Activated naive CD4-positive, alpha-beta T cell treated with anti-CD3 and anti-CD28 coated beads, Interleukin-2, amount 50 U/mL, for 24 hours (primary cell): ENCODE measurements around the gene CNIH2.
A peak's percentile ranks its signal among the peaks of the same experiment; 100 is the strongest.
"Not testable (repeated sequence)": the region's sequence is repeated elsewhere in the genome, so short reads cannot be mapped to it uniquely, and the experiment has no call there.

ENCODE experiments used
- H3K27ac Mint-ChIP-seq: one replicate; pipeline ENCODE4 v1.8.0; 2021; ENCODE audit warnings: mild to moderate bottlenecking, mixed read lengths
- H3K27me3 Mint-ChIP-seq: one replicate; pipeline ENCODE4 v1.8.0; 2021; ENCODE audit warnings: mixed read lengths
- H3K36me3 Mint-ChIP-seq: one replicate; pipeline ENCODE4 v1.8.0; 2021; ENCODE audit warnings: mixed read lengths
- H3K4me1 Mint-ChIP-seq: one replicate; pipeline ENCODE4 v1.8.0; 2021; ENCODE audit warnings: mixed read lengths
- H3K4me3 Mint-ChIP-seq: one replicate; pipeline ENCODE4 v1.8.0; 2021; ENCODE audit warnings: mild to moderate bottlenecking, mixed read lengths
- H3K9me3 Mint-ChIP-seq: one replicate; pipeline ENCODE4 v1.8.0; 2021; ENCODE audit warnings: mixed read lengths

Gene CNIH2

GRCh38 chr11:66265531-66266377, 12.2 kb upstream of the CNIH2 start:
- H3K27me3 Mint-ChIP-seq, result no peaks in the 10 kb centered on the region
- no peak overlapping the region for H3K4me3 Mint-ChIP-seq
- H3K27ac Mint-ChIP-seq, result no peak overlapping the region
- peaks cover 2% of the 10 kb centered on the region for H3K36me3 Mint-ChIP-seq
- peaks cover 29% of the 10 kb centered on the region for H3K4me1 Mint-ChIP-seq
- H3K9me3 Mint-ChIP-seq, result no peaks in the 10 kb centered on the region

DNA sequence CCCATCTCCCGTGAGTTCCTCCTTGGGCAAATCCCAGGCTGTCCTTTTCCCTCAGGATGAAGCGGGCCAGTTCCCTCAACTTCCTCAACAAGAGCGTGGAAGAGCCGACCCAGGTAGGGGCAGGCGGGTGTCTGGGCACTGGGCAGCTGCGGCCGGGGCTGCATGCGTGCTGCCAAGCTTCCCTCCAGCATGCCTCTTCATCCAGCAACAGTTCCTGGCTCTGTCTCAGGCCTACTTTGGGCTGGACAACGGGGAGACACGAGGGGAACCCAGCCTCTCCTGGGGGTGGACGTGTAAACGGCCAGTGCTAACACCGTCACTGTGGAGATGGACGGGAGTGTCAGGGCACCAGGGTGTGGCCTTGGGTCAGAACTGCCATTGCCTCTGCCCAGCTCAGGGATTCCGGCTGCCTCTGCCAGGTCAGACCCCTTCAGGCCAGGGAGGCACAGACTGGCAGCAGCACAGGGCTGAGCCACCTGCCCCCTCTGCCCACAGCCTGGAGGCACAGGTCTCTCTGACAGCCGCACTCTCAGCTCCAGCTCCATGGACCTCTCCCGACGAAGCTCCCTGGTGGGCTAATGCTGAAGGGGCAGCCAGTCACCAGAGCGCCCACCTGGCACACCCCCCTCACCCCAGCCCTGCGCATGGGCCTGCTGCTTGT, 11.5 kb upstream of the CNIH2 start:
- H3K36me3 Mint-ChIP-seq, result peaks cover 3% of the 10 kb centered on the region

DNA sequence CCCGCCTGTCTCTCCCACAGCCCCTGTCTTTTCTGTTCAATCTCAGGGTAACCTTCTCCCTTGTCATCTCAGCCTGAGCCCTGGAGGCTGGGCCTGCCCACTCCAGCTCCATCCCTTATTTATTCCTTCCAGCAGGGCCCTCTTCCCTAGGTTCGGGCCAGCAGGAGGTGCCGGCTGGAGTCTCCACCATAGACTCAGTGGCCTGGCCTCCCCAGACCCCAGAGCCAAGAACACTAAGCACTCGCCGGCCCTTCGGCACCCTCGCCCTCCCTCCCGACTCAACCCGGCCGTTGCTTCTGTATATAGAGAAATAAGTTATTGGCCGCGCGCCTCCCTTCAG, 11.0 kb upstream of the CNIH2 start:
- Mint-ChIP-seq H3K4me3 (peak overlapping the region; percentile 95), H3K27me3 (no peaks in the 10 kb centered on the region), H3K36me3 (peaks cover 5% of the 10 kb centered on the region), H3K4me1 (peaks cover 36% of the 10 kb centered on the region), H3K9me3 (no peaks in the 10 kb centered on the region), H3K27ac (no peak overlapping the region)

More for the DNA sequence above, 11.5 kb upstream of the CNIH2 start:
- H3K27me3 Mint-ChIP-seq, result no peaks in the 10 kb centered on the region
- no peaks in the 10 kb centered on the region for H3K9me3 Mint-ChIP-seq
- H3K27ac Mint-ChIP-seq, result no peak overlapping the region
- peak overlapping the region; percentile 95 for H3K4me3 Mint-ChIP-seq
- peaks cover 31% of the 10 kb centered on the region for H3K4me1 Mint-ChIP-seq

GRCh38 chr11:66267379-66268243, 10.4 kb upstream of the CNIH2 start:
- Mint-ChIP-seq H3K4me3 (peak overlapping the region; percentile 95), H3K27me3 (no peaks in the 10 kb centered on the region), H3K27ac (peak overlapping the region; percentile 98), H3K4me1 (peaks cover 40% of the 10 kb centered on the region), H3K9me3 (no peaks in the 10 kb centered on the region), H3K36me3 (peaks cover 5% of the 10 kb centered on the region)

GRCh38 chr11:66268244-66268951, 9.6 kb upstream of the CNIH2 start, which contains the start of gene RAB1B:
TSS of gene RAB1B (plus strand) at chr11:66268639. CDS start at chr11:66268680, 41 bp downstream.
- H3K4me1 Mint-ChIP-seq, result peaks cover 42% of the 10 kb centered on the region
- H3K27me3 Mint-ChIP-seq, result no peaks in the 10 kb centered on the region
- H3K4me3 Mint-ChIP-seq, result peak within 1 kb of the TSS; percentile 95
- no peaks in the 10 kb centered on the region for H3K9me3 Mint-ChIP-seq
- H3K36me3 Mint-ChIP-seq, result peaks cover 6% of the 10 kb centered on the region
- H3K27ac Mint-ChIP-seq, result peak within 1 kb of the TSS; percentile 98

DNA sequence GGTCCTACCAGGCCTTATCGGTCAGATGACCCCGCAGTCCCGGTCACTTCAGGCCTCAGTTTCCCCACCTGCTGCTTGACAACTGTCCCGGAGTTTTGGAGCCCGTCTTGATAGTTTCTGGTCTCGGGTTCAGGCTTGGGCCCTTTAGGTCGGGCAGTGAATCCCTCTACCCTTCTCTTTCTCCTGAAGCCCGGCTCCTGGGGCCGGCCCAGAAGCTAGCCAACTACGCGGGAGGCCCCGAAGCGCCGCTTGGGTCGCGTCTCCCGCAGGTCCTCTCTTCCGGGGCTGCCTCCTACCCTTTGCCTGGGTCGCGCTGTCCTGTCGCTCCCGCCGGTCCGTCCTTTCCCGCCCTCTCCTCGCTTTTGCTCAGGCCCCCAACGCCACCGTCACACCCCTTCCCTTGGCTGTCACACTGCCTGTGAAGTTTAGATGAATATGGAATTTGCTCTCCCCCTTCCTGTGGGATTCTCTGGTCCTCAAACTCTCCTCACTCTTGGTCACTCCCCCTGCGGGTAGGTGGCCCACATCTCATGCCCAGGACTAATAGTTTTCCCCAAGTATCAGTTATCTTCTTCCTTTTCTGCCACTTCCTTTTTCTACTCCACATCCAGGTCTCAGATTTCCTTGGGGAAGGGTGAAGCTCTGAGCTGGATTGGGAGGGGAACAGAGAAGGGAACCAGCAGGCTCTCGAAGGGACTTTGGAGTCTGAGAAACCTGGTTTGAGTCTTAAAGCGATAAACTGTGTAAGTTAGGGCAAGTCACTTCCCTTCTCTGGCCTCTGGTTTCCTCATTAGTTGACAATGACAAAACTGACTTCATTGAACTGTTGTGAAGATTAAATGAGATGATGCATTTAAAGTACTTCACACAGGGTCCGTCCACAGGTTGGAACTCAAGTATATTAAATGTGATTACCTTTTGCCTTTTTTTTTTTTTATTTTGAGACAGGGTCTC, 8.7 kb upstream of the CNIH2 start:
- no peaks in the 10 kb centered on the region for H3K9me3 Mint-ChIP-seq
- peaks cover 45% of the 10 kb centered on the region for H3K4me1 Mint-ChIP-seq
- peak overlapping the region; percentile 91 for H3K27ac Mint-ChIP-seq
- peak overlapping the region; percentile 95 for H3K4me3 Mint-ChIP-seq
- no peaks in the 10 kb centered on the region for H3K27me3 Mint-ChIP-seq
- peaks cover 10% of the 10 kb centered on the region for H3K36me3 Mint-ChIP-seq

DNA sequence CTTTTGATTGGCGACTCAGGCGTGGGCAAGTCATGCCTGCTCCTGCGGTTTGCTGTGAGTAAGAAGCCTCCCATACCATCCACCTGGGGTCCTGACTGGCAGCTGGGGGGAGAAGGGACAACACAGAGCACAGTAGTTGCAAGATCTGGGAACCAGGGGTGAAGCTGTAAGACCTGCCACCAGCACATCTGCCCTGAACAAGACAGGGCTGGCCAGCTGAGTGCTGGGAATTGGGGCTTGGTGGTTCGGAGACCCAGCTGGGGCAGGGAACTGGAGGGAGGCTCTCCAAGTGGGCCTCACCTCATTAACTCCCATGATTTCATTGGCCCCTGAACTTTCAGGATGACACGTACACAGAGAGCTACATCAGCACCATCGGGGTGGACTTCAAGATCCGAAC, 6.2 kb upstream of the CNIH2 start:
- Mint-ChIP-seq H3K4me3 (no peak overlapping the region), H3K27ac (no peak overlapping the region), H3K36me3 (peaks cover 8% of the 10 kb centered on the region), H3K27me3 (no peaks in the 10 kb centered on the region), H3K9me3 (no peaks in the 10 kb centered on the region), H3K4me1 (peaks cover 44% of the 10 kb centered on the region)

DNA sequence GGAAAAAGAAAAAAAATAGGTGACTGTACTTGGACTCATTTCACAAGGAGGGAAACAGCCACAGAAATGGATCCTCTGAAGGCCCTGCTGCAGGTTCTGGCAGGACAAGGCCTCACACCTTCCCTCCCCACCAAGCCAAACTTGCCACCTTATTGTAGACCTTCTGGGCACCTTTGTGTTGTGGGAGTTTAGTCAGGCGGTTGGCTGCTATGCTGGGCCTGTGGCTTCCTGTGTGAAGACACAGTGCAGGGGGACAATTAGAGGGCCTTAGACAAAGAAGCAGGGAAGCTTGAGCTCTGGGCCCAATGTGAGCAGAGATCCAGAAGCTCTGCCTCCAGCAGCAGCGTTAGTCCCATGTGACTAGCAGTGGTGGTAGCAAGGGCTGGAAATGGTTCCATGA, 5.4 kb upstream of the CNIH2 start:
- peak overlapping the region; percentile 23 for H3K4me3 Mint-ChIP-seq
- peak overlapping the region; percentile 77 for H3K27ac Mint-ChIP-seq
- peaks cover 39% of the 10 kb centered on the region for H3K4me1 Mint-ChIP-seq
- peaks cover 8% of the 10 kb centered on the region for H3K36me3 Mint-ChIP-seq
- H3K27me3 Mint-ChIP-seq, result no peaks in the 10 kb centered on the region
- no peaks in the 10 kb centered on the region for H3K9me3 Mint-ChIP-seq

- H3K4me1 Mint-ChIP-seq, result peaks cover 38% of the 10 kb centered on the region
- no peaks in the 10 kb centered on the region for H3K27me3 Mint-ChIP-seq
- H3K4me3 Mint-ChIP-seq, result no peak overlapping the region
- H3K27ac Mint-ChIP-seq, result no peak overlapping the region
- peaks cover 8% of the 10 kb centered on the region for H3K36me3 Mint-ChIP-seq
- no peaks in the 10 kb centered on the region for H3K9me3 Mint-ChIP-seq
Observed at GRCh38 chr11:66274219-66274618, 3.8 kb upstream of the CNIH2 start.

DNA sequence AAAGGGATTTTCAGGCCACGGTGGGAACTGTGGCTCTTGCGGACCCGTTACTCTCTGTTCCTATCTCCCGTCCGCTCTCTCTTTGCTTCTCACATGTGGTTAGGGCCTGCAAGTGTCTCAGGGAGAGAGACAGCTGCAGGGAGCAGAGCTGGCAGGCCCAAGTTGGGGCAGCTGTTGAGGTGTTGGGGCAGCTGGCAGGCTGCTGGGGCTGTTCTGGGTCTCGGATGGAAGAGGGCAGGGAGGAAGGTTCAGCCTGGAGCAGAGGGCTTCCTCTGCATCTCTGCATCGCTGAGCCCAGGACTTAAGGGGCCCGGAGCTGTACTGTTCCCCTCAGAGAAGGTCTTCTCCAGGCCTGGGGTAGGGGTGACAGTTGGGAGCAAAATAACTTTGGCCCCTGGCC, 2.6 kb upstream of the CNIH2 start:
- H3K9me3 Mint-ChIP-seq, result no peaks in the 10 kb centered on the region
- peaks cover 31% of the 10 kb centered on the region for H3K4me1 Mint-ChIP-seq
- peak overlapping the region; percentile 65 for H3K27ac Mint-ChIP-seq
- H3K36me3 Mint-ChIP-seq, result peaks cover 8% of the 10 kb centered on the region
- H3K27me3 Mint-ChIP-seq, result no peaks in the 10 kb centered on the region
- no peak overlapping the region for H3K4me3 Mint-ChIP-seq

GRCh38 chr11:66275984-66276612, 1.9 kb upstream of the CNIH2 start:
- Mint-ChIP-seq H3K9me3 (no peaks in the 10 kb centered on the region), H3K4me3 (no peak overlapping the region), H3K4me1 (peaks cover 28% of the 10 kb centered on the region), H3K27me3 (peaks cover under 1% of the 10 kb centered on the region), H3K27ac (no peak overlapping the region), H3K36me3 (peaks cover 6% of the 10 kb centered on the region)

DNA sequence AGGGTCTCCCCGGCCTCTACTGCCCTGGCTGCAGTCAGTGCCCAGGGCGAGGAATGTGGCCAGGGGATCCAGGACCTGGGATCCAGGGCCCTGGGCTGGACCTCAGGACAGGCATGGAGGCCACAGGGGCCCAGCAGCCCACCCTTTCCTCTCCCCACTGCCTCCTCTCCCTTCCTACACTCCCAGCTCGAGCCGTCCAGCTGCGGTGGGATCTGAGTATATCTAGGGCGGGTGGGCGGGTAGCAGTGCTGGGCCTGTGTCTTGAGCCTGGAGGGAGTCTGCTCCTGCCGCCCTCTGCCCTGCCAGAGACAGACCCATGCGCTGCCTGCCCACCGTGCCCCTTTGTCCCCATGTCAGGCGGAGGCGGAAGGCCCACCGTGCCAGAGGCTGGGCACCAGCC, 1.4 kb upstream of the CNIH2 start:
- not testable (repeated sequence) for H3K27me3 Mint-ChIP-seq, H3K9me3 Mint-ChIP-seq, H3K4me3 Mint-ChIP-seq, H3K36me3 Mint-ChIP-seq, H3K27ac Mint-ChIP-seq
- H3K4me1 Mint-ChIP-seq, result peaks cover 32% of the 10 kb centered on the region

- Mint-ChIP-seq H3K4me3 (peak overlapping the region; percentile 26), H3K4me1 (peaks cover 31% of the 10 kb centered on the region)
- not testable (repeated sequence) for H3K36me3 Mint-ChIP-seq, H3K27ac Mint-ChIP-seq, H3K27me3 Mint-ChIP-seq, H3K9me3 Mint-ChIP-seq
Observed at GRCh38 chr11:66277064-66277463, 911 bp upstream of the CNIH2 start.
